GM23338 (cell line): ENCODE results near the gene CNN3. TPM values are rescaled to one million over a fixed set of nuclear protein-coding genes. Genes with fewer than 3 reads are reported as not detected.

Source experiments
- ATAC-seq: fragments of 200-7000 bp; cut with Tn5 transposase; 3 replicates; pipeline ENCODE4 v1.9.1; 2020
- DNase-seq: peaks from one replicate; pipeline ENCODE4 v3.0.0-alpha.2; 2015; ENCODE audit warnings: low spot score
- H2AFZ ChIP-seq: fragments of 200-600 bp; sonication (generic); 2 replicates; pipeline ENCODE4 v1.8.0; 2016; ENCODE audit warnings: antibody characterized with exemption, mild to moderate bottlenecking, moderate library complexity
- H3F3A ChIP-seq: fragments of 200-600 bp; sonication (generic); replicated peaks from 2 replicates; pipeline ENCODE4 v1.8.0; 2017; ENCODE audit warnings: antibody characterized with exemption, mixed run types, low read depth
- H3K27ac ChIP-seq: fragments of 200-600 bp; sonication (generic); 2 replicates; pipeline ENCODE4 v1.6.1; 2016; ENCODE audit warnings: low read depth
- H3K27me3 ChIP-seq: fragments of 200-600 bp; sonication (generic); 2 replicates; pipeline ENCODE4 v1.8.0; 2016; ENCODE audit warnings: mild to moderate bottlenecking, mixed run types, moderate library complexity; ENCODE audit not compliant: insufficient read depth
- H3K36me3 ChIP-seq: fragments of 200-600 bp; sonication (generic); 2 replicates; pipeline ENCODE4 v1.8.0; 2016; ENCODE audit warnings: mild to moderate bottlenecking; ENCODE audit not compliant: insufficient read depth
- H3K4me1 ChIP-seq: fragments of 200-600 bp; sonication (generic); 2 replicates; pipeline ENCODE4 v1.8.0; 2016; ENCODE audit warnings: mild to moderate bottlenecking, moderate library complexity; ENCODE audit not compliant: insufficient read depth
- H3K4me2 ChIP-seq: fragments of 200-600 bp; sonication (generic); 2 replicates; pipeline ENCODE4 v1.7.1; 2017; ENCODE audit warnings: mixed run types
- H3K4me3 ChIP-seq: fragments of 200-600 bp; sonication (generic); 2 replicates; pipeline ENCODE4 v1.6.1; 2016; ENCODE audit warnings: mixed run types
- H3K79me2 ChIP-seq: fragments of 200-600 bp; sonication (generic); replicated peaks from 2 replicates; pipeline ENCODE4 v1.8.0; 2017; ENCODE audit warnings: mild to moderate bottlenecking; ENCODE audit not compliant: insufficient read depth
- H3K9me2 ChIP-seq: fragments of 200-600 bp; sonication (generic); 2 replicates; pipeline ENCODE4 v1.8.0; 2017; ENCODE audit not compliant: insufficient read depth
- H4K20me1 ChIP-seq: fragments of 200-600 bp; sonication (generic); replicated peaks from 2 replicates; pipeline ENCODE4 v1.8.0; 2017; ENCODE audit warnings: mild to moderate bottlenecking; ENCODE audit not compliant: insufficient read depth
- H3K27ac Mint-ChIP-seq: 2 replicates; pipeline ENCODE4 v1.8.0; 2020; ENCODE audit warnings: inconsistent platforms, mild to moderate bottlenecking, moderate library complexity, mixed read lengths
- H3K27me3 Mint-ChIP-seq: 3 replicates; pipeline ENCODE4 v1.8.0; 2022; ENCODE audit warnings: low read depth, mild to moderate bottlenecking, moderate library complexity, mixed read lengths, inconsistent platforms; ENCODE audit not compliant: insufficient read depth, poor library complexity
- H3K36me3 Mint-ChIP-seq: 3 replicates; pipeline ENCODE4 v1.8.0; 2021; ENCODE audit warnings: low read depth, mild to moderate bottlenecking, inconsistent platforms, moderate library complexity, mixed read lengths
- H3K4me1 Mint-ChIP-seq: 3 replicates; pipeline ENCODE4 v1.8.0; 2020; ENCODE audit warnings: mild to moderate bottlenecking, inconsistent platforms, mixed read lengths
- H3K4me3 Mint-ChIP-seq: 3 replicates; pipeline ENCODE4 v1.8.0; 2021; ENCODE audit warnings: moderate library complexity, mild to moderate bottlenecking, inconsistent platforms, mixed read lengths
- H3K9me3 Mint-ChIP-seq: 3 replicates; pipeline ENCODE4 v1.8.0; 2020; ENCODE audit warnings: moderate library complexity, mild to moderate bottlenecking, inconsistent platforms, mixed read lengths
- CREB1 ChIP-seq: fragments of 250-450 bp; sonication (Bioruptor Pico); IDR thresholded peaks from 2 replicates; pipeline ENCODE4 v1.5.0; 2020; ENCODE audit warnings: low read depth, mild to moderate bottlenecking, moderate library complexity
- CTCF ChIP-seq, 2 experiments: fragments of 200-600 bp in 1 of 2; sonication (generic) in 1 of 2; conservative IDR thresholded peaks; 2 replicates each; pipeline versions ENCODE4 v1.5.1 to v1.6.1; 2016 to 2017; ENCODE audit warnings: antibody characterized with exemption in 2 of 2, low read depth in 2 of 2, mild to moderate bottlenecking in 2 of 2, moderate library complexity in 1 of 2
- ETS1 ChIP-seq: IDR thresholded peaks from 2 replicates; pipeline ENCODE4 v1.6.1; 2016; ENCODE audit warnings: antibody characterized with exemption
- EZH2 ChIP-seq: fragments of 200-600 bp; sonication (generic); IDR thresholded peaks from one replicate; pipeline ENCODE4 v1.8.0; 2017; ENCODE audit warnings: antibody characterized with exemption, mild to moderate bottlenecking, low read depth; ENCODE audit not compliant: unreplicated experiment
- EZH2phosphoT487 ChIP-seq: fragments of 200-600 bp; sonication (generic); IDR thresholded peaks from one replicate; pipeline ENCODE4 v1.8.1; 2018; ENCODE audit warnings: antibody characterized with exemption; ENCODE audit not compliant: unreplicated experiment
- JUNB ChIP-seq: IDR thresholded peaks from one replicate; pipeline ENCODE4 v1.6.1; 2016; ENCODE audit warnings: antibody characterized with exemption; ENCODE audit not compliant: unreplicated experiment
- NANOG ChIP-seq: IDR thresholded peaks from 2 replicates; pipeline ENCODE4 v1.6.1; 2016; ENCODE audit warnings: antibody characterized with exemption, borderline replicate concordance
- POLR2AphosphoS5 ChIP-seq: IDR thresholded peaks from 2 replicates; pipeline ENCODE4 v1.6.1; 2016; ENCODE audit warnings: antibody characterized with exemption, low read depth
- STAT1 ChIP-seq: IDR thresholded peaks from one replicate; pipeline ENCODE4 v1.6.1; 2016; ENCODE audit warnings: antibody characterized with exemption; ENCODE audit not compliant: unreplicated experiment
- ZNF114 ChIP-seq: fragments of 250-450 bp; sonication (Bioruptor Pico); IDR thresholded peaks from 2 replicates; pipeline ENCODE4 v1.5.0; 2020; ENCODE audit warnings: mild to moderate bottlenecking, moderate library complexity
- ZNF331 ChIP-seq: fragments of 250-450 bp; sonication (Bioruptor Pico); IDR thresholded peaks from 2 replicates; pipeline ENCODE4 v1.5.0; 2020; ENCODE audit warnings: low read depth, mild to moderate bottlenecking, moderate library complexity
- polyA plus RNA-seq: library from polyadenylated mRNA; unstranded; fragments of >200 nt; fragmentation: Nextera tagmentation; extraction: Ambion mirVana; gene quantifications from 2 replicates; pipeline ENCODE4 v1.2.1, GENCODE V29; 2016
- total RNA-seq: library from RNA; depleted of rRNA; stranded (reverse); fragments of >200 nt; shearing (Covaris generic); gene quantifications from 2 replicates; pipeline ENCODE4 v1.2.3, GENCODE V29; 2014
- TF ChIP-seq, protein P1 (sequence below): IDR thresholded peaks from one replicate; pipeline ENCODE4 v1.6.1; 2018; ENCODE audit warnings: antibody characterized with exemption; ENCODE audit not compliant: unreplicated experiment

CNN3 gene
- total and polyA plus RNA-seq, 2 experiments from 2014 or later, result 220 to 312 TPM

DNA sequence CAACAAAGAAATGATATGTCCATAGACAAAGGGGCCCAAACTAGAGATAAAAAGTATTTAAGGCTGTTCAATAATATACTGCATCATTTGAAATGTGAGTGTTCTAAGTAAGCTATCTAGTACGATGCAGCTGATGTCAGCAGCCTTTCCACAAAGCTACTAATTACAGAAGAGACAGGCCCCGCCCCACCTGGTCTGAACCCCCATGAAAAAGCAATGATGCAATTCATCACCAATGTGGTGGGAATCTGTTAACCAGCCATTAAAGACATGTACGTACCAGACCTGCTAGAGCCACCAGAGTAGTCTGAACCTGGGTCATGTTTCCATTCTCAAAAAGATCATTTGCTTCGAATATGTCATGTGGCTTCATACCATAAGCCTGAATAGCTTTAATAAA lies 25.1 kb downstream of the CNN3 start (continued):
- no peak for TF ChIP-seq CTCF (conservative IDR thresholded peaks at IDR 0.05; ENCODE audit: low read depth in 2 of 2)
- TF ChIP-seq JUNB, result no peak
- TF ChIP-seq ZNF114, result no peak
- no peak for TF ChIP-seq EZH2phosphoT487
- TF ChIP-seq POLR2AphosphoS5, result no peak
- no peak for TF ChIP-seq EZH2
- TF ChIP-seq, protein P1, sequence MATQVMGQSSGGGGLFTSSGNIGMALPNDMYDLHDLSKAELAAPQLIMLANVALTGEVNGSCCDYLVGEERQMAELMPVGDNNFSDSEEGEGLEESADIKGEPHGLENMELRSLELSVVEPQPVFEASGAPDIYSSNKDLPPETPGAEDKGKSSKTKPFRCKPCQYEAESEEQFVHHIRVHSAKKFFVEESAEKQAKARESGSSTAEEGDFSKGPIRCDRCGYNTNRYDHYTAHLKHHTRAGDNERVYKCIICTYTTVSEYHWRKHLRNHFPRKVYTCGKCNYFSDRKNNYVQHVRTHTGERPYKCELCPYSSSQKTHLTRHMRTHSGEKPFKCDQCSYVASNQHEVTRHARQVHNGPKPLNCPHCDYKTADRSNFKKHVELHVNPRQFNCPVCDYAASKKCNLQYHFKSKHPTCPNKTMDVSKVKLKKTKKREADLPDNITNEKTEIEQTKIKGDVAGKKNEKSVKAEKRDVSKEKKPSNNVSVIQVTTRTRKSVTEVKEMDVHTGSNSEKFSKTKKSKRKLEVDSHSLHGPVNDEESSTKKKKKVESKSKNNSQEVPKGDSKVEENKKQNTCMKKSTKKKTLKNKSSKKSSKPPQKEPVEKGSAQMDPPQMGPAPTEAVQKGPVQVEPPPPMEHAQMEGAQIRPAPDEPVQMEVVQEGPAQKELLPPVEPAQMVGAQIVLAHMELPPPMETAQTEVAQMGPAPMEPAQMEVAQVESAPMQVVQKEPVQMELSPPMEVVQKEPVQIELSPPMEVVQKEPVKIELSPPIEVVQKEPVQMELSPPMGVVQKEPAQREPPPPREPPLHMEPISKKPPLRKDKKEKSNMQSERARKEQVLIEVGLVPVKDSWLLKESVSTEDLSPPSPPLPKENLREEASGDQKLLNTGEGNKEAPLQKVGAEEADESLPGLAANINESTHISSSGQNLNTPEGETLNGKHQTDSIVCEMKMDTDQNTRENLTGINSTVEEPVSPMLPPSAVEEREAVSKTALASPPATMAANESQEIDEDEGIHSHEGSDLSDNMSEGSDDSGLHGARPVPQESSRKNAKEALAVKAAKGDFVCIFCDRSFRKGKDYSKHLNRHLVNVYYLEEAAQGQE, result no peak

- no peak overlapping the region for H3K27ac Mint-ChIP-seq
- peaks cover 73% of the 10 kb centered on the region for H3K36me3 Mint-ChIP-seq
- TF ChIP-seq NANOG, result no peak
- no peak for TF ChIP-seq JUNB
- no peak for TF ChIP-seq STAT1
- TF ChIP-seq, protein P1, result no peak
- no peak for TF ChIP-seq ZNF331
- no peak for TF ChIP-seq CREB1 (CRISPR knock-in tag)
- TF ChIP-seq EZH2, result no peak
- TF ChIP-seq ETS1, result no peak
- TF ChIP-seq CTCF (conservative IDR thresholded peaks at IDR 0.05; ENCODE audit: low read depth in 2 of 2), result no peak
- no peak for TF ChIP-seq ZNF114
These were observed 27.2 kb downstream of the CNN3 start for GRCh38 chr1:94899756-94900155.

More at GRCh38 chr1:94899756-94900155, 27.2 kb downstream of the CNN3 start:
- no peaks in the 10 kb centered on the region for H3K9me3 Mint-ChIP-seq
- Histone ChIP-seq H3K27ac (0 out of 2 replicates have a peak overlapping the region, but pooled peaks have one; percentile 43), H3K4me2 (no peak overlapping the region), H3K4me1 (no peaks in the 10 kb centered on the region), H4K20me1 (peaks cover 44% of the 10 kb centered on the region), H3K27me3 (no peaks in the 10 kb centered on the region), H3F3A (no peaks in the 10 kb centered on the region), H3K79me2 (peaks cover 15% of the 10 kb centered on the region), H2AFZ (no peak overlapping the region), H3K36me3 (peaks cover 57% of the 10 kb centered on the region), H3K4me3 (no peak overlapping the region), H3K9me2 (no peaks in the 10 kb centered on the region)
- peaks cover 9% of the 10 kb centered on the region; the same call in 2 of the 3 replicates for H3K4me1 Mint-ChIP-seq
- DNase-seq, result no peak
- peaks cover 1% of the 10 kb centered on the region for H3K27me3 Mint-ChIP-seq
- no peak for ATAC-seq
- H3K4me3 Mint-ChIP-seq, result no peak overlapping the region
